ENCODE results near the gene NEU3.
A peak's percentile ranks its signal among the peaks of the same experiment; 100 is the strongest.
"Not testable (repeated sequence)": the region's sequence is repeated elsewhere in the genome, so short reads cannot be mapped to it uniquely, and the experiment has no call there.

NEU3 gene

GRCh38 chr11:74984730-74985129 lies 4.0 kb upstream of the NEU3 start:
- DNase-seq (ENCODE audit: low spot score): no peak

GRCh38 chr11:74989260-74989638 lies 516 bp downstream of the NEU3 start:
- peak; percentile 18 for DNase-seq (ENCODE audit: low spot score)

GRCh38 chr11:74990150-74990549 lies 1.4 kb downstream of the NEU3 start:
- DNase-seq (ENCODE audit: low spot score): not testable (repeated sequence)

GRCh38 chr11:74990941-74991340 lies 2.2 kb downstream of the NEU3 start:
- DNase-seq (ENCODE audit: low spot score): no peak

GRCh38 chr11:74992852-74993251 lies 4.1 kb downstream of the NEU3 start:
- DNase-seq (ENCODE audit: low spot score): peak; percentile 34

- DNase-seq (ENCODE audit: low spot score): no peak
These were observed 12.2 kb downstream of the NEU3 start for GRCh38 chr11:75000975-75001354.

GRCh38 chr11:75001686-75002085 lies 13.0 kb downstream of the NEU3 start:
- no peak for DNase-seq (ENCODE audit: low spot score)

- no peak for DNase-seq (ENCODE audit: low spot score)
These were observed 13.8 kb downstream of the NEU3 start for GRCh38 chr11:75002516-75002915.

- DNase-seq (ENCODE audit: low spot score): no peak
These were observed 15.5 kb downstream of the NEU3 start for GRCh38 chr11:75004215-75004614.

GRCh38 chr11:75011357-75011756 lies 22.6 kb downstream of the NEU3 start:
- no peak for DNase-seq (ENCODE audit: low spot score)

- DNase-seq (ENCODE audit: low spot score): no peak
These were observed 23.1 kb downstream of the NEU3 start for GRCh38 chr11:75011872-75012271.

- DNase-seq (ENCODE audit: low spot score): no peak
These were observed 24.3 kb downstream of the NEU3 start for GRCh38 chr11:75013051-75013450.

- no peak for DNase-seq (ENCODE audit: low spot score)
These were observed 25.4 kb downstream of the NEU3 start for GRCh38 chr11:75014129-75014528.

- not testable (repeated sequence) for DNase-seq (ENCODE audit: low spot score)
These were observed 30.5 kb downstream of the NEU3 start for GRCh38 chr11:75019200-75019599.

GRCh38 chr11:75020328-75020727 lies 31.6 kb downstream of the NEU3 start:
- not testable (repeated sequence) for DNase-seq (ENCODE audit: low spot score)

GRCh38 chr11:75022296-75022695 lies 33.6 kb downstream of the NEU3 start:
- no peak for DNase-seq (ENCODE audit: low spot score)

- peak; percentile 82 for DNase-seq (ENCODE audit: low spot score)
These were observed 34.1 kb downstream of the NEU3 start for GRCh38 chr11:75022759-75023396.

- DNase-seq (ENCODE audit: low spot score): no peak
These were observed 34.8 kb downstream of the NEU3 start for GRCh38 chr11:75023446-75024067.

- DNase-seq (ENCODE audit: low spot score): no peak
These were observed 35.3 kb downstream of the NEU3 start for GRCh38 chr11:75024068-75024449.

GRCh38 chr11:75024764-75025211 lies 36.1 kb downstream of the NEU3 start:
- DNase-seq (ENCODE audit: low spot score): no peak

GRCh38 chr11:75025561-75025960 lies 36.8 kb downstream of the NEU3 start:
- DNase-seq (ENCODE audit: low spot score): no peak

- no peak for DNase-seq (ENCODE audit: low spot score)
These were observed 39.6 kb downstream of the NEU3 start for GRCh38 chr11:75028321-75028720.

- DNase-seq (ENCODE audit: low spot score): no peak
These were observed 40.0 kb downstream of the NEU3 start for GRCh38 chr11:75028724-75029123.

Measured in germinal center (tissue), 1 donor.